HG02884 (cell line): ENCODE measurements around the gene IQGAP3.

Experiments used
- ATAC-seq: cut with Tn5 transposase; IDR thresholded peaks from one replicate; pipeline ENCODE4 v1.9.1; 2021; ENCODE audit warnings: mild to moderate bottlenecking, moderate library complexity; ENCODE audit not compliant: unreplicated experiment

The IQGAP3 gene

GRCh38 chr1:156515956-156516355 is 56.4 kb downstream of the IQGAP3 start:
- ATAC-seq = no peak

GRCh38 chr1:156513185-156513584 is 59.2 kb downstream of the IQGAP3 start:
- no peak for ATAC-seq

DNA sequence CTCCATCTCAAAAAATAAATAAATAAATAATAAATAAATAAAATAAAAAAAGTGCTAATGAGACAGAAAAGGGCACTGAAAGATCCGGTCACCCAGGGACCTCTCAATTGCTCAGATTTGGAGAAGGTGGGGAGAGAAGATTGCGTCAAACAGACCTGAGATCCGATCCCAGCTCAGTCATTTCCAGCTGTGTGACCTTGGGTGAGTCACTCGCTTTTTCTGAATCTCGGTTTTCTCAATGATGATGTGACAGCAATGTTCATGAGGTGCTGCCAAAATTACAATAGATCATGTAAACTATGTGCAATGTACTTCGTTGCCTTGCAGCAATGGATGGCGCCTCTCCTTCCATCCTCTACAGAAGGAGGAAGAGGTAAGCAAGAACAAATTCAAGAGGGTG is 60.7 kb downstream of the IQGAP3 start:
- no peak for ATAC-seq

DNA sequence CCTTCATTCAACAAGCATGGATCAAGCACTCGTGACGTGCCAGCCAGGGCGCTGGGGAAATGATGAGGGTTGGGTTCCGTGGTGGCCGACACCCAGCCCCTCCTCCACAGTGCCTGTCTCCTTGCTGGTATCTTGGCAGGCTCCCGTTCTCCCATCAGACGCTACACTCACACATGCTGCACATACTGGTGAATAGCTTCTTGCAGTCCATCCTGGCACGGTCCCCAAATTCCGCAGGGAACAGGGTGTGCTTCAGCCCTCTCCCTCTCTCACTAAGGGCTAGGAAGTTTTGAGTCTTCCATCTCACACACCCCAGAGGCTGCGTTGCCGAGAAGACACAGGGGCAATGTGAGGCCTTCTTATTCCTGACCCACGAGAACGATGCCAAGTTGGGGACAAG is 61.7 kb downstream of the IQGAP3 start:
- ATAC-seq = no peak

DNA sequence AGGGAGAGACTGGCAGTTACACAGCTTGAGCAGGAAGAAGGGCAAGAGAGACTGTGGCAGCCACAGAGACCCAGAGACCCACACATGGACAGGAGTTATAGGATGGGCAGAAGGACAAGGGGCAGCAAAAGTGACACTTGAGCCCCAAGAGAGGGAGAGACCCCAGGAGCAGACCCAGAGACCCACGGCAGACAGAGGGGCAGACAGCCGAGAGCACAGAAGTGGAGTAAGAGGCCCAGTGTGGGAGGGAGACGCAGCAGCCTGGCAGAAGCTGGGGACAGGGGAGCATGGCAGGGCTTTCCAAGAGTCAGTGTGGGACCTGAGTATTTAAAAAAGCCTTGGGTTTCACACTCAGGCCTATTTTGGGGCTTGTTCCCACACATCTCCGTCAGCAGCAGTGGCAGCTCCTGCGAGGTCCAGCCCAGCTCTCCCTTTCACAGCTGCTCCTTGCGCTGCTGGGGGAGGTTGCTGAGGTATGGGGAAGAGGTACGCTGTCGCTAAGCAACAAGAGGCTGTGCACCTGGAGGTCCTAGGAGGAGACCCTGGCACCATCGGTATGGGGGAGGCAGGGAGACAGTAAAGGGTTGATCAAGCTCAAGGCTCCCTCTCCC is 62.8 kb downstream of the IQGAP3 start:
- no peak for ATAC-seq

GRCh38 chr1:156508955-156509234 is 63.5 kb downstream of the IQGAP3 start:
- no peak for ATAC-seq

GRCh38 chr1:156508205-156508954 is 64.0 kb downstream of the IQGAP3 start:
- no peak for ATAC-seq

DNA sequence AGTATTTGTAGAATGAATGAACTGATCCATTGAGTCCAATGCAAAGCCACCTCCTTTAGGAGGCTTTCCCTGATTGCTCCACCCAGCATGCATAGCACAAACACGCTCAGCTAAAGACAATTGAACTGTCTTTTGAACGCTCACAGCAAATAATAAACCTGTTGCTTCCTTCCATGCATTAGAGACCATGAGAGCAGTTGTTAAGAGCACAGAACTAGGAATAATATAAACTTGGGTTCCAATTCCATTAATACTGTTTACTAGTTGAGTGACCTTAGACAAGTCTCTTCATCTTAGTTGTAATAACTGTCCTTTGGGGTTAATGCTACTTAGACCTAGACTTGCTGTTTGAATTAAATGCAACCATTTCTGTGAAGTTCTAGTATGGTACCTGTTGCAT is 65.9 kb downstream of the IQGAP3 start:
- ATAC-seq = no peak

DNA sequence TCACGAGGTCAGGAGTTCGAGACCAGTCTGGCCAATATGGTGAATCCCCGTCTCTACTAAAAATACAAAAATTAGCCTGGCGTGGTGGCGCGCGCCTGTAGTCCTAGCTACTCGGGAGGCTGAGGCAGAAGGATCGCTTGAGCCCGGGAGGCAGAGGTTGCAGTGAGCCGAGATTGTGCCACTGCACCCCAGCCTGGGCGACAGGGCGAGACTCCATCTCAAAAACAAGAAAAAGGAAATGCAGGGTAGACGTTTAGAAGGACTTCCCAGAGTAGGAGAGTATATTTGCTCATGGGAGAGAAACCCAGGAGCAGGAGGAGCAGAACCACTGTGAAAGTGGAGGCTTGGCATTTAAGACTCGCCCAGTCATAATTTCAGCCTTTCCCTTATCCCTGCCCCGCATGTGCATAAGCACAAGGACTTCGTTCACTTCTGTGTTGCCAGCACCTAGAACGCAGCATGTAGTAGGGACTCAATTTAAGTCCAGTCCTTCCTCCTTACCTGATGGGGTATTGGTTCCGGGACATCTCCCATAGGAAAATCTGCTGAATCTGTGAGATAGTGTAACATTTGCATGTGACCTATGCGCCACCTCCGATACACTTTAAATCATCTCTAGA is 66.6 kb downstream of the IQGAP3 start:
- ATAC-seq = no peak

- peak; percentile 33 for ATAC-seq
Measured at GRCh38 chr1:156504821-156505678, 67.3 kb downstream of the IQGAP3 start.

- ATAC-seq = no peak
Measured at GRCh38 chr1:156504438-156504813, 67.9 kb downstream of the IQGAP3 start.

- no peak for ATAC-seq
Measured at GRCh38 chr1:156503698-156504437, 68.5 kb downstream of the IQGAP3 start.

- ATAC-seq = no peak
Measured at GRCh38 chr1:156502894-156503697, 69.3 kb downstream of the IQGAP3 start.

GRCh38 chr1:156502391-156502893 is 69.9 kb downstream of the IQGAP3 start:
- no peak for ATAC-seq

DNA sequence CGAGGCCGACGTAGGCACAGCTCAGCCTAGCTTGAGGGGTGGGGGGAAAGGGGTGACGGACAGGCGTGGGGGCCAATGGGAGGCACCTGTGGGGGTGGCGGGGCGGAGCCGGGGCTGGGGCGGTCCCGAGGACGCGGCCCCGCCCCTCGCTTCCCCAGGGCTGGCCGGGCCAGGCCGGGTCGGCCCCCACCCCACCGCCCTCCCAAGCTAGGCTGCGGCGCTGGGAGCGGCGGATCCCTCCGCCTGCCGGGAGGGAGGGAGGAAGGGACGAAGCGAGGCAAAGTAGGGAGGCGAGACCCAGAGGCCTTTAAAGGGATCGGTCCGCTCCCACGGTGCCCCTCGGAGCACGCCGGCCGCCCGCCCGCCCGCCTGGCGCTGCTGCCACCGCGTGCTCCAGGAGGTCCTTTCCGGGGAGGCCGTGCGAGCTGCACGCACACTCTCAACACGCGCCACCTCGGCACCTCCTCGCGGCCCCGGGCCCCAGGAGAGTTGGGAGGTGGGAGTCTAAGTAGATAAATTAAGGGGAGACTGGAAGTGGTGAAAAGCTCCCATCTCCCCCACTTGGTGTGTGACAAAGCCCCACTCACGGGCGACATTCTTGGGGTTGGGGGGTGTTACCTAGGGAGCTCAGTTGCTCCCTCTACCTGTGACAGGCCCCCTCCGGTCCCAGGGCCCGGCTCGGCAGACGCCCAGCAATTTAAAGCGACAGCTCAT is 71.4 kb downstream of the IQGAP3 start:
- peak; percentile 42 for ATAC-seq

DNA sequence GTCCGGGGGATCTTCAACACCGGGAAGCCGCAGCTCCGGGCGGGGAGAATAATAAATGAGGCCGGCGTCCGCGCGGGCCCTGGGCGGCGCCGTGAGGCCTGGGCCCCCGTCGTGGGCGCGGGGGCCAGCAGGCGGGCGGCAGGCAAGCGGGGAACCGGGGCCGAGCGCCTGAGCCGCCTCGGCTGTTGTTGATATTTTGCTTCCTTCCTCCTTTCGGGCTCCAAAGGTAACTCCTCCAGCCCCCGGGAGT is 71.9 kb downstream of the IQGAP3 start, which contains the start of gene MEF2D:
Gene MEF2D, minus strand, starts transcription at position 233 of the 250 bp plus-strand sequence. CDS start 17,483 bp downstream, outside the sequence.
- no peak for ATAC-seq

DNA sequence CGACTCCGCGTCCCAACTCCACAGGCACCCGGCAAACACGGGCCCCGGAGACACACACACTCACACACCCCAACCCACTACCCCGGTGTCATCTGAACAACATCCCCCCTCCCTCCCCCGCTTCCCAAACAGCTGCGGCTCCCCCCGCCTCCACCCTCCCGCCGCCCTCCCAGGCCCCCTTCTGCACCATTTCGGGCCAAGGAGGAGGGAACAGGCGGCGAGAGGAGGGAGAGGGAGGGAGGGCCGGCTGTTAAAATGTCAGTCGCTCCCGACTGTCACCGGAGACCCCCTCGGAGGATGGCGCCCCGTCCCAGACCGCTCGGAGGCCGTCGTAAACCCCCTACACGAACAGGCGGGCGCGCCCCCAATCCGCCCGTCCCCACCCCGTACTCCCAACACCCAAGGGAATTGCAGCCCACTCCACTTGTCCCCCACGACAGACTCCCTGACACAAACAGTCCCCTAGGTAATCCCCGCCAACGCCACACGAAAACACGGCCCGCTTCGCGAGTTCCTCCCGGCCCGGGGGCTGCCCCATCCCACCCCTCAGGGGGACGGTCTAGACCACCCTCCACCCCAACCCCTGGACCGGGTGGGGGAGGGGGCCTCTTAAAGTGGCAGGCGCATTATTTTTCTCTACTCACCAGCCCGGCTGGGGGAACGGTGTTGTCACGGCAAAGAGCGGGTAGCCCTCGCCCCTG is 72.4 kb downstream of the IQGAP3 start:
- ATAC-seq = no peak

- no peak for ATAC-seq
Measured at GRCh38 chr1:156499194-156499841, 73.0 kb downstream of the IQGAP3 start.
